NCI-H1105 (cell line): Measurements from ENCODE around the gene OR8D1.

Source experiments
- DNase-seq: peaks from one replicate; lab custom pipeline; 2025; lab: John Stamatoyannopoulos, UW

OR8D1 gene

GRCh38 chr11:124313849-124314248, at the start of gene OR8D1:
TSS of gene OR8D1 (minus strand) at chr11:124313949. CDS start at chr11:124310766, 3,183 bp downstream.
- DNase-seq: no peak

GRCh38 chr11:124359566-124359965, 45.8 kb upstream of the OR8D1 start:
- no peak for DNase-seq

- no peak for DNase-seq
These were observed 32.7 kb upstream of the OR8D1 start for GRCh38 chr11:124346311-124346955.

GRCh38 chr11:124344346-124344745, 30.6 kb upstream of the OR8D1 start:
- no peak for DNase-seq

- no peak for DNase-seq
These were observed 26.3 kb upstream of the OR8D1 start for GRCh38 chr11:124340142-124340447.

- DNase-seq: no peak
These were observed 25.8 kb upstream of the OR8D1 start for GRCh38 chr11:124339396-124340141.

GRCh38 chr11:124331873-124332272, 18.1 kb upstream of the OR8D1 start:
- DNase-seq: no peak

GRCh38 chr11:124329787-124330478, 16.2 kb upstream of the OR8D1 start:
- DNase-seq: peak; percentile 25

GRCh38 chr11:124327775-124328174, 14.0 kb upstream of the OR8D1 start:
- DNase-seq: no peak

- no peak for DNase-seq
These were observed 8.6 kb upstream of the OR8D1 start for GRCh38 chr11:124322356-124322755.

- DNase-seq: no peak
These were observed 6.3 kb upstream of the OR8D1 start, which contains the start of gene OR8D2 for GRCh38 chr11:124320097-124320496. TSS of gene OR8D2 (minus strand) at chr11:124320197. CDS start at chr11:124320197, 0 bp downstream.

- DNase-seq: no peak
These were observed 1.3 kb upstream of the OR8D1 start for GRCh38 chr11:124315052-124315451.

- DNase-seq: no peak
These were observed 618 bp downstream of the OR8D1 start for GRCh38 chr11:124313131-124313530.

GRCh38 chr11:124311670-124312069, 2.1 kb downstream of the OR8D1 start:
- DNase-seq: no peak

GRCh38 chr11:124311269-124311668, 2.5 kb downstream of the OR8D1 start:
- DNase-seq: no peak

GRCh38 chr11:124310721-124311120, 3.0 kb downstream of the OR8D1 start:
- DNase-seq: no peak

- no peak for DNase-seq
These were observed 6.7 kb downstream of the OR8D1 start for GRCh38 chr11:124307093-124307492.

GRCh38 chr11:124302347-124303125, 11.2 kb downstream of the OR8D1 start:
- DNase-seq: no peak

GRCh38 chr11:124301548-124301947, 12.2 kb downstream of the OR8D1 start:
- no peak for DNase-seq

- DNase-seq: no peak
These were observed 15.8 kb downstream of the OR8D1 start for GRCh38 chr11:124297921-124298320.

GRCh38 chr11:124296016-124296415, 17.7 kb downstream of the OR8D1 start:
- no peak for DNase-seq

- no peak for DNase-seq
These were observed 19.1 kb downstream of the OR8D1 start for GRCh38 chr11:124294687-124295086.
